WERI-Rb-1 (cell line): ENCODE measurements around the gene KCNQ1OT1.

Experiments
- DNase-seq: peaks from one replicate; pipeline ENCODE4 v3.0.0-alpha.2; 2020
- H3K27ac ChIP-seq: fragments of 250-450 bp; sonication (Bioruptor Pico); 2 replicates; pipeline ENCODE4 v1.5.1; 2020; ENCODE audit warnings: mild to moderate bottlenecking, moderate library complexity
- H3K27me3 ChIP-seq: fragments of 250-450 bp; sonication (Bioruptor Pico); 2 replicates; pipeline ENCODE4 v1.5.1; 2021; ENCODE audit warnings: mild to moderate bottlenecking, low read depth, moderate library complexity; ENCODE audit not compliant: insufficient read depth, severe bottlenecking
- H3K36me3 ChIP-seq: fragments of 250-450 bp; sonication (Bioruptor Pico); 2 replicates; pipeline ENCODE4 v1.5.1; 2020; ENCODE audit warnings: mild to moderate bottlenecking, moderate library complexity
- H3K4me3 ChIP-seq: 2 replicates; pipeline ENCODE4 v1.5.1; 2011; ENCODE audit warnings: low read depth, mild to moderate bottlenecking, control low read depth, low read length
- H3K9me3 ChIP-seq: fragments of 250-450 bp; sonication (Bioruptor Pico); 2 replicates; pipeline ENCODE4 v1.5.1; 2021; ENCODE audit warnings: mild to moderate bottlenecking, moderate library complexity; ENCODE audit not compliant: severe bottlenecking
- TF ChIP-seq, protein P1 (sequence below): IDR thresholded peaks from 2 replicates; pipeline ENCODE4 v1.5.1; 2011; ENCODE audit warnings: low read depth, mild to moderate bottlenecking, control low read depth, inconsistent platforms, low read length

KCNQ1OT1 gene

DNA sequence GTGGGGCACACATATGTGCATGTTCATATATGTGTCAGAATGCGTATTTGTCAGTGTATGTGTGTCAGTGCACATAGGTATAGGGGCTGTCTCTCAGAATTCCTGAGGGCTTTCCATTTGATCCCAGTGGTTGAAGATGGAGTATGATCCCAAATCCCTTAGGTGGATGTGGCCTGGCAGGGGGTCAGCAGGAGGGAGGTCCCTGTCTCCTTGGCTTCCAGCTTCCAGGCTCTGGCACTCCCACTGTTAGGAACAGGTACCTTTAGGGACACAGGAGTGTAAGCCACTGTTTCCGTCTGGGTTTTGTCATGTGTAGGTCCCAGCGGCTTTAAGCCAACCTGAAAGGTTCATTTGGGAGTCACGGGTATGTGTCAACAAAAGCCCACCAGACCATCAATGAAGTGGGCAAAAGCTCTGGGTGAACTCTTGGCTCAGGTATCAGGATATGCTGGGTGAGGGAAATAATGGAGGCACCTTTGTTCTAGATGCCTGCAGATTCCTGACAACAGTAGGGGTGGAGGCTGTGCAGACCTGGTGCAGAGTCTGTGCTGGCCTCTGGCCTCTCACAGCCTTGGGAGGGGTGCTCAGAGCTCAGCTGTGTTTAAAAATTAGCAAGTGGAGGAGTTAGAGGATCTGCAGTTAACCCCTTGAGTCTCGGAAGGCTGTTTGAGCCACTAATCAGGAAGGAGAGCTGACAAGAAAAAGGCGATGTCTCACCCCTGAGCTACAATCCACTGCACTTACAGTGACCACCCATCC is 9.0 kb downstream of the KCNQ1OT1 start:
- peaks cover 3% of the 10 kb centered on the region; the same call in 1 of the 2 replicates for H3K36me3 ChIP-seq
- H3K27me3 ChIP-seq: no peaks in the 10 kb centered on the region
- DNase-seq: no peak
- H3K27ac ChIP-seq: no peak overlapping the region
- H3K9me3 ChIP-seq: no peaks in the 10 kb centered on the region
- H3K4me3 ChIP-seq: no peak overlapping the region
- TF ChIP-seq, protein P1, sequence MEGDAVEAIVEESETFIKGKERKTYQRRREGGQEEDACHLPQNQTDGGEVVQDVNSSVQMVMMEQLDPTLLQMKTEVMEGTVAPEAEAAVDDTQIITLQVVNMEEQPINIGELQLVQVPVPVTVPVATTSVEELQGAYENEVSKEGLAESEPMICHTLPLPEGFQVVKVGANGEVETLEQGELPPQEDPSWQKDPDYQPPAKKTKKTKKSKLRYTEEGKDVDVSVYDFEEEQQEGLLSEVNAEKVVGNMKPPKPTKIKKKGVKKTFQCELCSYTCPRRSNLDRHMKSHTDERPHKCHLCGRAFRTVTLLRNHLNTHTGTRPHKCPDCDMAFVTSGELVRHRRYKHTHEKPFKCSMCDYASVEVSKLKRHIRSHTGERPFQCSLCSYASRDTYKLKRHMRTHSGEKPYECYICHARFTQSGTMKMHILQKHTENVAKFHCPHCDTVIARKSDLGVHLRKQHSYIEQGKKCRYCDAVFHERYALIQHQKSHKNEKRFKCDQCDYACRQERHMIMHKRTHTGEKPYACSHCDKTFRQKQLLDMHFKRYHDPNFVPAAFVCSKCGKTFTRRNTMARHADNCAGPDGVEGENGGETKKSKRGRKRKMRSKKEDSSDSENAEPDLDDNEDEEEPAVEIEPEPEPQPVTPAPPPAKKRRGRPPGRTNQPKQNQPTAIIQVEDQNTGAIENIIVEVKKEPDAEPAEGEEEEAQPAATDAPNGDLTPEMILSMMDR: no peak

DNA sequence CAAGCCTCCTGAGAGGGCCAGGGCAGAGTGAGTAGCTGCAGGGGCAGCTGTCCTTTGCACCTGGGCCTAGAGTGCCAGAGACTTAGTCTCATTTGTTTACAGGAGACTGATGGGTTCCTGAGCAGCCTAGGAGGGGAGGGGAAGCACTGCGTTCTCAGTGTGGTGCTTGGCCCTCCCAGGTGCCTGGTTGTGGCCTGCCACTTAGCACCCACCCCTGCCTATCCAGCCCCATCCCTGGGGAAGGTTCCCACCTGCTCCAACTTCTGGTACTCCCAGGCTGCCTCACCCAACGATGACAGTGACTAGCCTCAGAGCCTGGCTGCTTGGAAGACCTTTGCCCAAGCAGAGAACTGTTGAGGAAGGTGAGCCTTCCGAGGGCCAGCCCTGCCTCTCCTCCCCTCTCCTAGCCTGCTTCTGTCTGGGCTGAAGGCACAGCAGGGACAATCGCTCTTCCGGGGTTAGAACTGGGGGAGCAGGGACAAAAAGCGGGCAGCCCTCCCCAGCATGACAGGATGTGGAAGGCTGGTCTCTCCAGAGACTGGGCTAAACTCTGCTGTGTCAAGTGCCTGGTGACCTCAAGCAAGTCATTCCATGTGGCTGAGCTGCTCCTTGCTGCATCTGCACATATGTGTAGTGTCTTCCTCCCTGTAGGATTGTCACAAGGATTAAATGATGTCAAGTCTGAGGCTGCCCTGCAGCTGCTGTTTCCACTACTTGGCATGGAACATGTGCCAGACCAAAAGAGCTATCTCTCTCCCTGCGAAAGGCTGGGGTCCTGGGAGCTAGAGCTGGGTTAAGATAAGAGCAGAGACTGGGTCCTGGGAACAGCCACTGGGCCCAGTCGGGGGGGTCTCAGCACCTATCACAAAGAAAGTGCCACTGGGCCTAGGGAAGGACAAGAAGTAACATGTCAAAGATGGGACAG is 9.9 kb downstream of the KCNQ1OT1 start:
- Histone ChIP-seq H3K36me3 (peaks cover 8% of the 10 kb centered on the region), H3K4me3 (no peak overlapping the region), H3K9me3 (no peaks in the 10 kb centered on the region), H3K27ac (no peak overlapping the region), H3K27me3 (no peaks in the 10 kb centered on the region)
- TF ChIP-seq, protein P1: no peak
- no peak for DNase-seq

DNA sequence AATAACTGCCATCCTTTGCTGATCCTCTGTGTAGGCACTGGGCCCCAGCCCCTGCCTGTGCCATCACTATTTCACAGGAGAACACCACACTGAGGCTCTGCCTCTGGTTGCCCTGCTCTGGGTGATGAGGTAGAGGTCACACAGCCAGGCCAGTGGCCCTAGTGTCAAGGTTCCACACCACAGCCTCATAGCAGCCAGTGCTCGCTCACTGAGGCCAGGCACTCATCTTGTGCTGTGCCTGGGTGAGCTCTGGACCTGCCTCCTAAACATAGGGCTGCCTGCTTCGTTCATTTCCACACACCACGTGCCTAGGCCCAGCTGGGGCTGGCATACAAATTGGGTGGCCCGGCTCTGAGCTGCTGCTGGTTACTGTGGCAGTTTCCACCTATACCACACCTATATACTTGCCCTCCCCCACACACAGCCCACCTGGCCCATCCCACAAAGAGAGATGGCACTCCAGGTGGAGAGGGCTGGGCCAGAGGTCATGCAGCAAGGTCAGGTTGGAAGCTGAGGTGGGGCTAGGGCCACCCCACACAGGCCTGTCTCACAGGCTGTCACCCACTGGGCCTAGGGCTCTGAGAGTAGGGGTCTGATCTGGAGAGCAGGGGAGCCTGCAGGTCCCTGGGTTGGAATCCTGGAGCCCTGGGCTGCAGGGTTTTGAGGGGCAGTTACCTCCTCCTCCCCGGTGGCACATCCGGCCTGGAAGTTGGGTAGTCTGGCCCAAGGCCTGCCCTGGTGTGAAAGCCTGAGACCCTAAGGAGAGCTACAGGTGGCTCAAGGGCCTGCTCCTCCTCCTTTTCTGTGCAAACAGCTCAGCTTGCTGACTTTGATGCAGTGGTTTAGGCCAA is 11.2 kb downstream of the KCNQ1OT1 start:
- peaks cover 10% of the 10 kb centered on the region for H3K36me3 ChIP-seq
- no peak for DNase-seq
- H3K9me3 ChIP-seq: no peaks in the 10 kb centered on the region
- no peak overlapping the region for H3K27ac ChIP-seq
- TF ChIP-seq, protein P1: no peak
- H3K27me3 ChIP-seq: no peaks in the 10 kb centered on the region
- H3K4me3 ChIP-seq: no peak overlapping the region

- TF ChIP-seq, protein P1: no peak
- no peaks in the 10 kb centered on the region for H3K27me3 ChIP-seq
- H3K27ac ChIP-seq: no peak overlapping the region
- DNase-seq: no peak
- H3K36me3 ChIP-seq: peaks cover 10% of the 10 kb centered on the region
- no peaks in the 10 kb centered on the region for H3K9me3 ChIP-seq
- H3K4me3 ChIP-seq: no peak overlapping the region
Observed at GRCh38 chr11:2687782-2688191, 12.0 kb downstream of the KCNQ1OT1 start.

- Histone ChIP-seq H3K9me3 (no peaks in the 10 kb centered on the region), H3K36me3 (peaks cover 10% of the 10 kb centered on the region), H3K27me3 (no peaks in the 10 kb centered on the region), H3K27ac (no peak overlapping the region), H3K4me3 (no peak overlapping the region)
- TF ChIP-seq, protein P1: no peak
- DNase-seq: no peak
Observed at GRCh38 chr11:2687223-2687530, 12.6 kb downstream of the KCNQ1OT1 start.
